Measurements from ENCODE around the gene AKIRIN1.

- TF ChIP-seq GATA2 (IDR thresholded peaks at IDR 0.05; ENCODE audit: low read depth, low read length) = no peak
- no peak for TF ChIP-seq GATA3 (IDR thresholded peaks at IDR 0.05; ENCODE audit: low read depth, low read length)
These were observed 714 bp upstream of the AKIRIN1 start for GRCh38 chr1:38990386-38990737.

All from SH-SY5Y (cell line).